Keratinocyte (primary cell): ENCODE measurements around the gene ANG. TPM values are rescaled to one million over a fixed set of nuclear protein-coding genes. Genes with fewer than 3 reads are reported as not detected.

ENCODE experiments used
- DNase-seq: peaks from one replicate; pipeline ENCODE4 v3.0.0-alpha.2; 2011; ENCODE audit warnings: low read depth, missing footprints, low spot score
- FAIRE-seq: peaks from 2 replicates; lab custom pipeline; 2011; peaks lifted over from hg19 to GRCh38; lab: Jason Lieb, UNC
- H2AFZ ChIP-seq: 2 replicates; pipeline ENCODE4 v1.6.0; 2012; ENCODE audit warnings: low read length, control low read depth, inconsistent platforms; ENCODE audit not compliant: control insufficient read depth
- H3K27ac ChIP-seq: 2 replicates; pipeline ENCODE4 v1.5.1; 2011; ENCODE audit warnings: low read length; ENCODE audit not compliant: control insufficient read depth, insufficient read depth
- H3K27me3 ChIP-seq: 3 replicates; pipeline ENCODE4 v1.6.0; 2011; ENCODE audit warnings: low read length; ENCODE audit not compliant: control insufficient read depth, insufficient read depth; ENCODE audit errors: extremely low read depth
- H3K36me3 ChIP-seq, 2 experiments: 2 replicates in 1 of 2; 3 replicates in 1 of 2; pipeline ENCODE4 v1.5.1; 2011; ENCODE audit warnings: low read length in 2 of 2, mild to moderate bottlenecking in 1 of 2; ENCODE audit not compliant: control insufficient read depth in 2 of 2, insufficient read depth in 2 of 2; ENCODE audit errors: extremely low read depth in 1 of 2
- H3K4me1 ChIP-seq: 3 replicates; pipeline ENCODE4 v1.5.1; 2011; ENCODE audit warnings: low read length; ENCODE audit not compliant: control insufficient read depth, insufficient read depth; ENCODE audit errors: extremely low read depth
- H3K4me2 ChIP-seq: 3 replicates; pipeline ENCODE4 v1.6.0; 2011; ENCODE audit warnings: low read depth, low read length; ENCODE audit not compliant: control insufficient read depth, insufficient read depth; ENCODE audit errors: extremely low read depth
- H3K4me3 ChIP-seq, 3 experiments: fragments of 200-600 bp in 1 of 3; sonication (generic) in 1 of 3; 2 replicates in 2 of 3; 3 replicates in 1 of 3; pipeline ENCODE4 v1.5.1; 2011 to 2016; ENCODE audit warnings: low read length in 3 of 3, mild to moderate bottlenecking in 3 of 3, control low read depth in 2 of 3, inconsistent platforms in 1 of 3, low read depth in 1 of 3, mixed read lengths in 1 of 3, mixed run types in 1 of 3, moderate library complexity in 1 of 3; ENCODE audit not compliant: control insufficient read depth in 2 of 3, insufficient read depth in 2 of 3; ENCODE audit errors: extremely low read depth in 1 of 3
- H3K79me2 ChIP-seq: 2 replicates; pipeline ENCODE4 v1.6.0; 2012; ENCODE audit warnings: low read length; ENCODE audit not compliant: control insufficient read depth, insufficient read depth
- H3K9ac ChIP-seq: 3 replicates; pipeline ENCODE4 v1.6.0; 2011; ENCODE audit warnings: low read length; ENCODE audit not compliant: control insufficient read depth, insufficient read depth; ENCODE audit errors: extremely low read depth
- H3K9me1 ChIP-seq: 3 replicates; pipeline ENCODE4 v1.6.0; 2011; ENCODE audit warnings: low read length; ENCODE audit not compliant: control insufficient read depth, insufficient read depth; ENCODE audit errors: extremely low read depth
- H3K9me3 ChIP-seq: 2 replicates; pipeline ENCODE4 v1.5.1; 2012; ENCODE audit warnings: low read depth, low read length; ENCODE audit not compliant: control insufficient read depth
- H4K20me1 ChIP-seq: 3 replicates; pipeline ENCODE4 v1.6.0; 2011; ENCODE audit warnings: low read length; ENCODE audit not compliant: control insufficient read depth, insufficient read depth; ENCODE audit errors: extremely low read depth
- CTCF ChIP-seq, 3 experiments: IDR thresholded peaks in 1 of 3; conservative IDR thresholded peaks in 1 of 3; optimal IDR thresholded peaks in 1 of 3; 2 replicates in 2 of 3; 3 replicates in 1 of 3; pipeline versions ENCODE3 to v1.5.1; 2011; ENCODE audit warnings: low read length in 3 of 3, mild to moderate bottlenecking in 3 of 3, moderate library complexity in 2 of 3, control low read depth in 1 of 3, inconsistent platforms in 1 of 3; ENCODE audit not compliant: insufficient read depth in 2 of 3; ENCODE audit errors: extremely low read depth in 1 of 3
- EZH2 ChIP-seq: IDR thresholded peaks from one replicate; pipeline ENCODE4 v1.6.1; 2012; ENCODE audit warnings: inconsistent platforms, mild to moderate bottlenecking, low read length, moderate library complexity
- dilution Hi-C: fragments of 300-500 bp; cut with MboI; formaldehyde crosslinking; loops from one replicate; pipeline ENCODE4 v1.7.0; 2020; ENCODE audit warnings: low sequenced_read_pairs; ENCODE audit not compliant: extremely low pct_ligation_motif_present
- polyA plus RNA-seq, 5 experiments: library from polyadenylated mRNA; depleted of rRNA in 3 of 5; stranded (reverse) in 3 of 5; stranded (forward) in 1 of 5; unstranded in 1 of 5; fragments of >200 nt; gene quantifications; 1 replicate in 1 of 5; 2 replicates in 3 of 5; 3 replicates in 1 of 5; pipeline versions ENCODE4 v1.2.1 to v1.2.3, GENCODE V29; 2011 to 2012; ENCODE audit warnings: missing spikeins in 2 of 5, low read depth in 1 of 5, low replicate concordance in 1 of 5

The ANG gene
- polyA plus RNA-seq, 1 donor (not counting 4 experiments of a cell fraction or from before 2014, with no cell fraction given), result 4.0 TPM

- Histone ChIP-seq H4K20me1 (no peaks in the 10 kb centered on the region), H3K4me2 (no peak overlapping the region), H3K4me3 (no peak overlapping the region), H2AFZ (no peak overlapping the region), H3K27ac (no peak overlapping the region), H3K36me3 (no peaks in the 10 kb centered on the region), H3K27me3 (peaks cover 3% of the 10 kb centered on the region), H3K4me1 (no peaks in the 10 kb centered on the region), H3K79me2 (no peaks in the 10 kb centered on the region), H3K9ac (no peak overlapping the region), H3K9me1 (no peaks in the 10 kb centered on the region), H3K9me3 (no peaks in the 10 kb centered on the region)
- FAIRE-seq, result no peak
- no peak for TF ChIP-seq CTCF (optimal IDR thresholded peaks at IDR 0.05 in 1 of 3, IDR thresholded peaks at IDR 0.05 in 1 of 3, conservative IDR thresholded peaks at IDR 0.05 in 1 of 3; ENCODE audit: extremely low read depth in 1 of 3, insufficient read depth in 2 of 3, low read length in 3 of 3)
- dilution Hi-C loops, result no loop called here
- no peak for DNase-seq
Measured at GRCh38 chr14:20726531-20726930, 38.0 kb downstream of the ANG start.

GRCh38 chr14:20730891-20731290 is 42.3 kb downstream of the ANG start:
- H3K9me3 ChIP-seq, result no peaks in the 10 kb centered on the region
- no peak overlapping the region for H3K27ac ChIP-seq
- H4K20me1 ChIP-seq, result no peaks in the 10 kb centered on the region
- no peak overlapping the region for H3K4me2 ChIP-seq
- no peak overlapping the region for H2AFZ ChIP-seq
- H3K9me1 ChIP-seq, result no peaks in the 10 kb centered on the region
- DNase-seq (no peak), FAIRE-seq (no peak)
- H3K4me1 ChIP-seq, result no peaks in the 10 kb centered on the region
- no peak overlapping the region for H3K9ac ChIP-seq
- dilution Hi-C loops, result no loop called here
- H3K79me2 ChIP-seq, result no peaks in the 10 kb centered on the region
- H3K4me3 ChIP-seq, result no peak overlapping the region
- no peaks in the 10 kb centered on the region for H3K36me3 ChIP-seq
- TF ChIP-seq EZH2 (no peak), CTCF (optimal IDR thresholded peaks at IDR 0.05 in 1 of 3, IDR thresholded peaks at IDR 0.05 in 1 of 3, conservative IDR thresholded peaks at IDR 0.05 in 1 of 3; ENCODE audit: extremely low read depth in 1 of 3, insufficient read depth in 2 of 3, low read length in 3 of 3) (no peak)
- H3K27me3 ChIP-seq, result no peaks in the 10 kb centered on the region
